Measurements from ENCODE around the gene NDOR1.
"Not testable (repeated sequence)": the region's sequence is repeated elsewhere in the genome, so short reads cannot be mapped to it uniquely, and the experiment has no call there.

The NDOR1 gene

GRCh38 chr9:137233143-137233980 lies 27.9 kb downstream of the NDOR1 start:
- DNase-seq: no peak

DNA sequence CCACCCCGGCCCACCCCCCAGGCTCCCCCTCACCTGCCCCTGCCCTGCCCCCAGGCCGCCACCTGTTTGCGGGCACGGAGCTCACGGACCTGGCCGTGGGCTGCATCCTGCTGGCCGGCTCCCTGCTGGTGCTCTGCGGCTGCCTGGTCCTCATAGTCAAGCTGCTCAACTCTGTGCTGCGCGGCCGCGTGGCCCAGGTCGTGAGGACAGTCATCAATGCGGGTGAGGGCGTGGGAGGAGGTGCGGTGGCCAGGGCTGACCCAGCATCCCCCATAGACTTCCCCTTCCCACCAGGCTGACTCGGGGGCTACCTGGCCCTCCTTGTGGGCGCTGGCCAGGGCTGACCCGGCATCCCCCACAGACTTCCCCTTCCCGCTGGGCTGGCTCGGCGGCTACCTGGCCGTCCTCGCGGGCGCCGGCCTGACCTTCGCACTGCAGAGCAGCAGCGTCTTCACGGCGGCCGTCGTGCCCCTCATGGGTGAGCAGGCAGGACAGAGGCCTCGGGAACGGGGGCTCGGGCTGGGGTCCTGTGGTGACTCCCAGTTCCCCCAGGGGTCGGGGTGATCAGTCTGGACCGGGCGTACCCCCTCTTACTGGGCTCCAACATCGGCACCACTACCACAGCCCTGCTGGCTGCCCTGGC lies 28.7 kb downstream of the NDOR1 start:
- no peak for DNase-seq

DNA sequence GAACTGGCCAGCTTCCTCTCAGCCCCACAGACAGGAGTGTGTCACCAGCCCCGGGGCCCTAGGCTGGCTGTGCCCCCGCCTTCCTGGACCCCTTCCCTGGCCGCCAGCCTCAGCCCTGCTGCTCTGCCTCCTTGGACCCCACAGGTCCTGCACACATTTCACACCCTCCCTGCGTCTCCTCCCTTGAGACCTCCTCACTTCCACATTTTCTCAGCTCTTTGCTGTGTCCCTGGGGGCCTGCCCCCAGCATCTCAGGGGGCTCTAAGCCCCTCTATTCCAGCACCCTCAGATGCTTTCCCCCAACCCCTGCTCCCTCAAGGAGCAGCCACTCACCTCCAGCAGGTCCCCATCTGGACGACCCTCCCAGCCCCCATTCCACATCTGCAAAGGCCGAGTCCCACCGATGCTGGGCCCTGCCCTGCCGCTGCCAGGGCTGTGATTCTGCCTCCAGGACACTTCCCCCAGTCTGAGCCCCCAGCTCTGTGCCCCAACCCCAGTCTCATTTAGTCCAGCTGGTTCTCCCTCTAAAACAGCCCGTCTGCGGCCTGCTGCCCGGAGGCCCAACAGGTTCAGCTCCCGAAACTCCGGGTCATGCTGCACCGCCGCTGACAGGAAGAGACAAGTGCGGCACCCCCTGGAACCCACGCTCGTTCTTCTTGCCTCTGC lies 29.4 kb downstream of the NDOR1 start:
- DNase-seq: no peak

GRCh38 chr9:137235424-137236237 lies 30.1 kb downstream of the NDOR1 start:
- DNase-seq: no peak

DNA sequence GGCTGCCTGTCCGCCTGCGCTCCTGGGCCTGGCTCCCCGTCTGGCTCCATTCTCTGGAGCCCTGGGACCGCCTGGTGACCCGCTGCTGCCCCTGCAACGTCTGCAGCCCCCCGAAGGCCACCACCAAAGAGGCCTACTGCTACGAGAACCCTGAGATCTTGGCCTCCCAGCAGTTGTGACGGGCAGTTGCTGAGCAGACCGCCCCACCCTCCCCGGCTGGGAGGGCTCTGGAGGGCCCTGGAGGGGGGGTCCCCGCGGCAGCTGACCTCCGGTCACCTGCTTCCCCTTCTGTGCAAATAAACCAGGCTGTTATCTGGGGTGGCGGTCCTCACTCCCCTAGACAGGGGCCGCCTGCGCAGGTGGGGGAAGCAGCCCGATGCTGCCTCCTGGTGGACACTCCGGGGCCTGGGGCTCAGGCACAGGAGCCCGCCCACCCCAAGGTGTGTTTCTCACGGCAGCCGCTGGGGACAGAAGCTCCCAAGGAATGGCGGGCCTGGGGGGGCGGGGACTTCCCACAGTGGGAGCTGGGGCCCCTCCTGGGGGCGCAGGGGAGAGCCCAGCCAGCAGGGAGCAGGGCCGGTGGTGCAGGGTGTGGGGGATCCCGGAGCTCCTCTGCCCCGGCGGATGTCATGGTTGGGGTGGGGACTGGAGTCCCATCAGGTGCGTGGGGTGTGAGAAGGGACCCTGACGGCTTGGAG lies 30.9 kb downstream of the NDOR1 start:
- DNase-seq: peak; percentile 90

- DNase-seq: peak; percentile 51
Measured at GRCh38 chr9:137236936-137237421, 31.5 kb downstream of the NDOR1 start.

GRCh38 chr9:137237759-137238726 lies 32.5 kb downstream of the NDOR1 start:
- peak; percentile 75 for DNase-seq

DNA sequence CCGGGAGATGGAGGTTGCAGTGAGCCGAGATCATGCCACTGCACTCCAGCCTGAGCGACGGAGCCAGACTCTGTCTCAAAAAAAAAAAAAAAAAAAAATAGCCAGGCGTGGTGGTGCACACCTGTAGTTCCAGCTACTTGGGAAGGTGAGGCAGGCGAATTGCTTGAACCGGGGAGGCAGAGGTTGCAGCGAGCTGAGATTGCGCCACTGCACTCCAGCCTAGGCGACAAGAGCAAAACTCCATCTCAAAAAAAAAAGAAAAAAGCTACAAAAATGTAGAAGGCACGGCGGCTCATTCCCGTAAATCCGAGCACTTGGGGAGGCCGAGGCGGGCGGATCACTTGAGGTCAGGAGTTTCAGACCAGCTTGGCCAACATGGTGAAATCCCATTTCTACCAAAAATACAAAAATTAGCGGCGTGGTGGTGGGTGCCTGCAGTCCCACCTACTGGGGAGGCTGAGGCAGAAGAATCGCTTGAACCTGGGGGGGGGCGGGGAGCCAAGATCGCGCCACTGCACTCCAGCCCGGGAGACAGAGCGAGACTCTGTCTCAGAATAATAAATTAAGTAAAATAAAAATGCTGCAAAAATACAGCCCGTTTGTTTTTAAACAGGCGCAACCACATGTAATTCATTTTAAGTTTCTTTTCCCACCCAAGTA lies 34.2 kb downstream of the NDOR1 start:
- not testable (repeated sequence) for DNase-seq

DNA sequence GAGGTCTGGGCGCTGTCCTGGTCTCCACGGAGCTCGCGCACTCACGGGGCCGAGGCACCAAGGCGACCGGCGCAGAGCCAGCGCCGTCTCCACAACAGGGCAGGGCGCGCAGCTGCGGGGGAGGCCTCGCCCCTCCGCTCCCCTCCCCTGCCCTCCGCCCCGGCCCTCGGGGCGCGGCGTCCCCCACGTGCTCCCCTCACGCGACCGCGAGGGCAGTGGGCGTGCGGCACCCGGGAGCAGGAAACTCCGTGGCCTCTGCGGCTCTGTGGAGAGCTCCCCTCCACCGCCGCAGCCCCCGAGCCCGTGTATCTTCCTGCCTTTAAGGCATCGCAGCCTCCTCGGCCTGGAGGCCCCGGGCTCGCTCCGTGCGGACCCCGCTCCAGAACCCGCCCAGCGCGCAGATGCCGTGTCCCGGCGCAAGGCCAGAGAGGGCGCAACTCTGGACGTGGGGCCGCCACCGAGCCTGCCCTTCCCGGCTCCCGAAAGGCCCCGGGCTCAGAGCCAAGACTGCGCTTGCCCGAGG lies 34.9 kb downstream of the NDOR1 start:
- peak; percentile 88 for DNase-seq

- peak; percentile 100 for DNase-seq
Measured at GRCh38 chr9:137240841-137241489, 35.5 kb downstream of the NDOR1 start, which contains the start of gene TUBB4B. TUBB4B (plus strand) TSS chr9:137241287; CDS start chr9:137241361, 74 bp downstream.

- no peak for DNase-seq
Measured at GRCh38 chr9:137241490-137242268, 36.2 kb downstream of the NDOR1 start.

GRCh38 chr9:137242269-137243203 lies 37.0 kb downstream of the NDOR1 start:
- DNase-seq: no peak

GRCh38 chr9:137243266-137243625 lies 37.7 kb downstream of the NDOR1 start:
- not testable (repeated sequence) for DNase-seq

- DNase-seq: no peak
Measured at GRCh38 chr9:137243626-137244485, 38.4 kb downstream of the NDOR1 start.

GRCh38 chr9:137244486-137245449 lies 39.3 kb downstream of the NDOR1 start:
- DNase-seq: no peak

Data from femur (tissue), 1 donor.